ENCODE data around the gene PTPRQ.

DNA sequence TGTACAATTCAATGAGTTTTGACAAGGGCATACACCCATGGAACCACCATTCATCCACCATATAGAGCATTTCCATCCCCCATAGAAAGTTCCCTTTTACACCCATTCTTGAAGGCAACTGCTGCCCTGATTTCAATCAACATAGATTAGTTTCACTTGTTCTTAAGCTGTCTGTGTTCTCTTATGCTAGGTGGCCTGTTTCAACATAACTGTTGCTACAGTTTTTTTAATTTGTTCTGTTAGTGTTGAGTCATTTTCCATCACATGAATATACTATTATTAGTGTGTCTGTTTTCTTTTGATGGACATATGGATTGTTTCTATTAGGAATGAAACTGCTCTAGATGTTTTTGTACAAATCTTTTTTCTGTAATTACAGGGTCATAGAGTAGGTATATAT lies 123.4 kb downstream of the PTPRQ start:
- TF ChIP-seq, protein P1, sequence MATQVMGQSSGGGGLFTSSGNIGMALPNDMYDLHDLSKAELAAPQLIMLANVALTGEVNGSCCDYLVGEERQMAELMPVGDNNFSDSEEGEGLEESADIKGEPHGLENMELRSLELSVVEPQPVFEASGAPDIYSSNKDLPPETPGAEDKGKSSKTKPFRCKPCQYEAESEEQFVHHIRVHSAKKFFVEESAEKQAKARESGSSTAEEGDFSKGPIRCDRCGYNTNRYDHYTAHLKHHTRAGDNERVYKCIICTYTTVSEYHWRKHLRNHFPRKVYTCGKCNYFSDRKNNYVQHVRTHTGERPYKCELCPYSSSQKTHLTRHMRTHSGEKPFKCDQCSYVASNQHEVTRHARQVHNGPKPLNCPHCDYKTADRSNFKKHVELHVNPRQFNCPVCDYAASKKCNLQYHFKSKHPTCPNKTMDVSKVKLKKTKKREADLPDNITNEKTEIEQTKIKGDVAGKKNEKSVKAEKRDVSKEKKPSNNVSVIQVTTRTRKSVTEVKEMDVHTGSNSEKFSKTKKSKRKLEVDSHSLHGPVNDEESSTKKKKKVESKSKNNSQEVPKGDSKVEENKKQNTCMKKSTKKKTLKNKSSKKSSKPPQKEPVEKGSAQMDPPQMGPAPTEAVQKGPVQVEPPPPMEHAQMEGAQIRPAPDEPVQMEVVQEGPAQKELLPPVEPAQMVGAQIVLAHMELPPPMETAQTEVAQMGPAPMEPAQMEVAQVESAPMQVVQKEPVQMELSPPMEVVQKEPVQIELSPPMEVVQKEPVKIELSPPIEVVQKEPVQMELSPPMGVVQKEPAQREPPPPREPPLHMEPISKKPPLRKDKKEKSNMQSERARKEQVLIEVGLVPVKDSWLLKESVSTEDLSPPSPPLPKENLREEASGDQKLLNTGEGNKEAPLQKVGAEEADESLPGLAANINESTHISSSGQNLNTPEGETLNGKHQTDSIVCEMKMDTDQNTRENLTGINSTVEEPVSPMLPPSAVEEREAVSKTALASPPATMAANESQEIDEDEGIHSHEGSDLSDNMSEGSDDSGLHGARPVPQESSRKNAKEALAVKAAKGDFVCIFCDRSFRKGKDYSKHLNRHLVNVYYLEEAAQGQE (IDR thresholded peaks at IDR 0.05; ENCODE audit: insufficient read depth in 1 of 2, low read depth in 2 of 2, low read length in 1 of 2): no peak
- TF ChIP-seq, protein P2, sequence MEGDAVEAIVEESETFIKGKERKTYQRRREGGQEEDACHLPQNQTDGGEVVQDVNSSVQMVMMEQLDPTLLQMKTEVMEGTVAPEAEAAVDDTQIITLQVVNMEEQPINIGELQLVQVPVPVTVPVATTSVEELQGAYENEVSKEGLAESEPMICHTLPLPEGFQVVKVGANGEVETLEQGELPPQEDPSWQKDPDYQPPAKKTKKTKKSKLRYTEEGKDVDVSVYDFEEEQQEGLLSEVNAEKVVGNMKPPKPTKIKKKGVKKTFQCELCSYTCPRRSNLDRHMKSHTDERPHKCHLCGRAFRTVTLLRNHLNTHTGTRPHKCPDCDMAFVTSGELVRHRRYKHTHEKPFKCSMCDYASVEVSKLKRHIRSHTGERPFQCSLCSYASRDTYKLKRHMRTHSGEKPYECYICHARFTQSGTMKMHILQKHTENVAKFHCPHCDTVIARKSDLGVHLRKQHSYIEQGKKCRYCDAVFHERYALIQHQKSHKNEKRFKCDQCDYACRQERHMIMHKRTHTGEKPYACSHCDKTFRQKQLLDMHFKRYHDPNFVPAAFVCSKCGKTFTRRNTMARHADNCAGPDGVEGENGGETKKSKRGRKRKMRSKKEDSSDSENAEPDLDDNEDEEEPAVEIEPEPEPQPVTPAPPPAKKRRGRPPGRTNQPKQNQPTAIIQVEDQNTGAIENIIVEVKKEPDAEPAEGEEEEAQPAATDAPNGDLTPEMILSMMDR (IDR thresholded peaks at IDR 0.05): no peak

All from Panc1 (cell line).